ENCODE data around the gene ADCY7.

DNA sequence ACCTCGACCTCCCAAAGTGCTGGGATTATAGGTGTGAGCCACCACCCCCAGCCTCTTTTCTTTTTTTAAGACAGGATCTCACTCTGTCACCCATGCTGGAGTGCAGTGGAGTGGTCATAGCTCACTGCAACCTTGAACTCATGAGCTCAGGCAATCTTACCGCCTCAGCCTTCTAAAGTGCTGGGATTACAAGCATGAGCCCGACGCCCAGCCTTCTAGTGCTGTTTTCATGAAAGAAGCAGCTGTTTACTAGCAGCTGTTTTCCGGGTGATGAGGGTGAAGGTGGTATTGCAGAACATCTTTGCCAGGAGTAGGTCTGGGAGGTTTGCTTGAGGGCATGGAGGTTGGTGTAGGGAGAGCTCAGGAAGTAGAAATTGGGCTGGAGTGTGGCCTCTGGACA is 2.0 kb downstream of the ADCY7 start:
- TF ChIP-seq, protein P1, sequence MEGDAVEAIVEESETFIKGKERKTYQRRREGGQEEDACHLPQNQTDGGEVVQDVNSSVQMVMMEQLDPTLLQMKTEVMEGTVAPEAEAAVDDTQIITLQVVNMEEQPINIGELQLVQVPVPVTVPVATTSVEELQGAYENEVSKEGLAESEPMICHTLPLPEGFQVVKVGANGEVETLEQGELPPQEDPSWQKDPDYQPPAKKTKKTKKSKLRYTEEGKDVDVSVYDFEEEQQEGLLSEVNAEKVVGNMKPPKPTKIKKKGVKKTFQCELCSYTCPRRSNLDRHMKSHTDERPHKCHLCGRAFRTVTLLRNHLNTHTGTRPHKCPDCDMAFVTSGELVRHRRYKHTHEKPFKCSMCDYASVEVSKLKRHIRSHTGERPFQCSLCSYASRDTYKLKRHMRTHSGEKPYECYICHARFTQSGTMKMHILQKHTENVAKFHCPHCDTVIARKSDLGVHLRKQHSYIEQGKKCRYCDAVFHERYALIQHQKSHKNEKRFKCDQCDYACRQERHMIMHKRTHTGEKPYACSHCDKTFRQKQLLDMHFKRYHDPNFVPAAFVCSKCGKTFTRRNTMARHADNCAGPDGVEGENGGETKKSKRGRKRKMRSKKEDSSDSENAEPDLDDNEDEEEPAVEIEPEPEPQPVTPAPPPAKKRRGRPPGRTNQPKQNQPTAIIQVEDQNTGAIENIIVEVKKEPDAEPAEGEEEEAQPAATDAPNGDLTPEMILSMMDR (IDR thresholded peaks at IDR 0.05): no peak
- TF ChIP-seq POLR2AphosphoS5 (IDR thresholded peaks at IDR 0.05): no peak
